ENCODE measurements around the gene FAM185A.
"Not testable (repeated sequence)": the region's sequence is repeated elsewhere in the genome, so short reads cannot be mapped to it uniquely, and the experiment has no call there.

Gene FAM185A

DNA sequence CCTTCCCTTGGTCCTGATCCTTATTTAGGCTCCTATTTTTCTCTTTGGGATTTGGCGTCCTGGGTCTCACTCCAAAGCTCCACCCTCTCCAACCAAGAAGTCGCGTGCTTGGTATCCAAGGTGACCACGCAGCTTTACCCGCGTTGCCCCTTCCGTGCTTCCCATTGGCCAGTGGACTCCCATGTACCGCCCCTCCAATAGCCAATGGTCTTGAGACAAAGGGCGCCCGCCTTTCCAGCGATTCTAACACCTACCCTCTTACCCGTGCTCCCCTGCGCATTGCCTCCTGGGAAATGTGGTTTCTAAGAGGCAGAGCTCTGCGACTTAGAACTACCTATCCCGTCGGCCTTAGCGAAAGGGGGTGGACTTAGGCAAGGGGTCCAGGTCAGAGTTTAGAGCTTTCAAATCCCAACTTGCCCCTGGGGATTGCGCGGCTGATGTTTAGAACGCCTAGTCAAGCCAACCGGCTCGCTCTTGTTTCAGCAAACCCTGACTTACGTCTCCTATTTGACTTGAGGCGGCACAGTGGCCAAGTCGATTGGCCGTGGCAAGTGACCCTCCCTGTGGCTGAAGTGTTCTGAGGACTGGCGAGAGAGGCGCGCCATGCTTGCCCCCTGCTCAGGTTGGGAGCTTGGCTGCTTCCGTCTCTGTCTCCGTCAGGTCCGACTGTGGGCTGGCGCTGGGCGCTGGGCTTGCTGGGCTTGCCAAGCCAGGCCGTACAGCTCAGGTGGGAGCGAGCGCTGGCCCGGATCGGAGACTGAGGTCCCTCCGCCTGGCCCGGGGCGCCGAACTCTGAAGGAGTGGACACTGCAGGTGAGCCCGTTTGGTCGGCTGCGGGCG is at the start of gene FAM185A:
Gene FAM185A, plus strand, starts transcription at position 395 of the 840 bp plus-strand sequence. Its CDS starts 209 bp downstream, at position 604.
- DNase-seq (ENCODE audit: low read depth in 2 of 2), result peak; percentile 91 to 94

DNA sequence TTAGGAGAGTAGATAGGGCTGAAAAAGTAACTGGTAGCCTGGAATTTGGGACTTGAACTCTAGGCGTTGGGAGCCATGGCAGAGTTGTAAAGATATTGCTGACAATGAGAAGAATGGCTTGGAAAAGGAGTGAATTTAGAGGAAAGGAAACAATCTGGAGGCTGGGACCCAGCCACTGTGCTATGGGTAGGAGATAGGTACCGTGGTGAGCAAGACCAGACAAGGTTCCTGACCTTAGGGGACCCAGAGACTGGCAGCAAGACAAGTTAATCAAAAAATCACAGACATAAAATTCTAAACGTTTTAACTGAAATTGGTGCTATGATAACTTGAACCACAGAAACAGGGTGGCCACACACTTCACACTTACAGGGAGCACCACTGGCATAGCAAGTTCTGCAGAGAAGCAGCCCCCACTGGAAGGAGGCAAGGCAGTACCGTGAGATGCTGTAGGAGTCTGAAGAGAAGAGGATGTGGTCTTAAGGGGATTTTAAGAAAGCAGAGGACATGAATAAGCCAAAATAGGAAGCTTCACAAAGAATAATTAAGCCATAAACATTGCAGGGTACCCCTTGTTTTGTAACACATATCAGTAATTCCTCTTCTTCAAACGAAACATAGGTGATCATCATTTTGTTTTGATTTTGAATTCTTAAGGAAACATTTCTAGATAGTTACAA is 35.6 kb upstream of the FAM185A start:
- DNase-seq (ENCODE audit: low read depth in 2 of 2), result peak; percentile 16 to 20

DNA sequence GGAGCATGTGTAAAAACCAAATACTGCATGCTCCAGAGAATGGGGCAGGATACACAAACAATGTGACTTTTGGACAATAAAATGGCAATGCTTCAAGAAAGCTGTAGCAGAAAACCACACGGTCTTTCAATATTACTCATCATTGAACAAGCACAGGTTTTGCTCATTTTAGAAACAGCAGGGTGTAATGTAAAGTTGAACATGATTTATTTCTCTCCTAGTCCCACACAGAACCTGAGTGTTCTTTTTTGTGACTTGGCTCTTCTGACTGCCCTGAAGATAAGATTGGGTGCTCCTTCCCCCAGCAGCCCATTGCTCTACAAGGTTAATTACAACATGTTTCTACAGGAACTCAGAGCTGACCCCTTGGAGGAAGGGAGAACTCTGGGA is 35.1 kb upstream of the FAM185A start:
- not testable (repeated sequence) for DNase-seq (ENCODE audit: low read depth in 2 of 2)

DNA sequence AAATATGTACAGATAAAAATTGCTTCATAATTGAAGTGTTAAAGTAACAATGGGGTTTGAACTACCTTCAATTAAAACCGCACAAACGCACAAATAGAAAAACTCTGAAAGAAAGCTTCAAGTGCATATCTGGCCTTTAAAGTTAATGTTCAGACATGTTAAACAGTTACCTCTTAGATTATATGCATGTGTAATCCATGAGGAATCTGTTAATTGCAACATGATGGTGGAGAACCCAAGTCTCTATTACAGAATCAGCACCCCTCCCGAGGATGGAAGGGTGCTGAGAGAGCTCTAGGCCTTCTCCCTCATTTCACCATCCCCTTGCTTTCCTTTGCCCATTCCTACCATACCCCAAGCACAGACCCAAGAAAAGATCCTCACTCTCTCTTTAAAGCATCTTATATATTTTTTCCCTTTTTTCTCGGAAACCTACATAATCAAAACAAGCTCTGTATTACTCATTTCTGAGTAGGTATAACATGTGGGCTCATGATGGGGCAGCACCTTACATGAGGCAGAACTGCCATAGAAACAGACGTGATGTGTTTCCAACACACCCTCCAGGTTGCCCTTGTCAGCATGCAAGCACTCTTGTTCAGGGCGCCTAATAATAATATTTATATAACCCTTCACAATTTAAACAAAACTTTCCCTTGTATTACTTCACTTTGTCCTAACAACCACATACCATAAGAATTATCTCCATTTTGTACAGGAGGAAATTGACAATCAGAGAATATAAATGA is 33.9 kb upstream of the FAM185A start:
- DNase-seq (ENCODE audit: low read depth in 2 of 2), result peak in 1 of 2 donors; percentile 10

DNA sequence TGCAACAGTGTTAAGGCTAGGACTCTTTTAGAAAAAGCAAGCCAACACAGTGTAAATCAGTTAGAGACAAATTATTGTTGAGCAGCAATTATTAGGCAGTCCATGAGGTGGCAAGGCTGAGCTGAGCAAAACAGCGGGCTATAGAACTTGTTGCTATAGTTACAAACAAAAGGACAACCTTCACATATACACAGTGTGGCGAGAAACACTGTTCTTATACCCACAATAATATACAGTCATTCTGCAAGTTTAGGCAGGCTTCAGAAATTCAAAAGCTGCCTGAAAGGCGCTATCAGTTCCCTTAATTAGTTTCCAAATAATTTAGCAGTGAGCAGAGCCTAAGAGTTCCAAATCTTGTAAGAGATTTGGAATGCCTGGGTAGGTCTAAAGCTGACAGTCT is 33.1 kb upstream of the FAM185A start:
- not testable (repeated sequence) for DNase-seq (ENCODE audit: low read depth in 2 of 2)

DNA sequence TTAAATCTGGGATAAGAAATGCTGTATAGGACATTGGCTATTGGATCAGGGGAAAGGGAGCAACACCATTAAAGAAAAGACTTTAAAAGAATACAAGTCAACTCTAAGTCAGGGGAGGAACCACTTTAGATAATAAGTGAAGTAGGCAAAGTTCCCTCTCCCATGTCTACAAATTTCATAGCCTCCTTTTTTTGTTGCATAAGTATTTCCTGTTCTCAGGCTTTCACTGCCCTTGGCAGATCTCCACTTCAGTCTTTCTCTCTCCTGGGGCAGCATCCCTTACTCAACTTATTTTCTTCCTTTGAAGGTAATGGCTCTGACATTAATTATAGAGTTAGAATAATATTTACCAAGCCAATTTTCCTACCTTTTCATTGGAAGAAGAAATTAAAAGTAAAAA is 30.3 kb upstream of the FAM185A start:
- not testable (repeated sequence) for DNase-seq (ENCODE audit: low read depth in 2 of 2)

DNA sequence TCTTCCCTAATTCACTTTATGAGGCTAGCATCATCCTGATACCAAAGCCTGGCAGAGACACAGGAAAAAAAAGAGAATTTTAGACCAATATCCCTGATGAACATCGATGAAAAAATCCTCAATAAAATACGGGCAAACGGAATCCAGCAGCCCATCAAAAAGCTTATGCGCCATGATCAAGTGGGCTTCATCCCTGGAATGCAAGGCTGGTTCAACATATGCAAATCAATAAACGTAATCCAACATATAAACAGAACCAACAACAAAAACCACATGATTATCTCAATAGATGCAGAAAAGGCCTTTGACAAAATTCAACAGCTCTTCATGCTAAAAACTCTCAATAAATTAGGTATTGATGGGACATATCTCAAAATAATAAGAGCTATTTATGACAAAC is 22.6 kb upstream of the FAM185A start:
- not testable (repeated sequence) for DNase-seq (ENCODE audit: low read depth in 2 of 2)

DNA sequence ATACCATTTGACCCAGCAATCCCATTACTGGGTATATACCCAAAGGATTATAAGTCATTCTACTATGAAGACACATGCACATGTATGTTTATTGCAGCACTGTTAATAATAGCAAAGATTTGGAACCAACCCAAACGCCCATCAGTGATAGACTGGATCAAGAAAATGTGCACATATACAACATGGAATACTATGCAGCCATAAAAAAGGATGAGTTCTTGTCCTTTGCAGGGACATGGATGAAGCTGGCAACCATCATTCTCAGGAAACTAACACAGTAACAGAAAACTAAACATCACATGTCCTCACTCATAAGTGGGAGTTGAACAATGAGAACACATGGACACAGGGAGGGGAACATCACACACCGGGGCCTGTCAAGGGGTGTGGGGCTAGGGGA is 19.1 kb upstream of the FAM185A start:
- not testable (repeated sequence) for DNase-seq (ENCODE audit: low read depth in 2 of 2)

DNA sequence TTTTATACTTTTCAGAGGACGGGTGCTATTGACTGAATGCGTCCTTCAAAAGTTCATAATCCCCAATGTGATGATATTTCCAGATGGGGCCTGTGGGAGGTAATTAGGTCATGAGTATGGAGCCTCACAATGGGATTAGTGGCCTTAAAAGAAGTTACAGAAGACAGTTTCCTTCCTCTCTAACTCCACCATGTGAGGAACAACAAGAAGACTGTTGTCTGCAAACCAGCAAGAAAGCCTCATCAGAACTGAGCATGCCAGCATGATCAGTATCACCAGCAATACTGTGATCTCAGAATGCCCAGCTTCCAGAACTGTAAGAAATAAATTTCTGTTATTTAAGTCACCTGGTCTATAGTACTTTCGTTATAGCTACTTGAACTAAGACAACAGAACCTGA is 18.4 kb upstream of the FAM185A start:
- DNase-seq (ENCODE audit: low read depth in 2 of 2), result not testable (repeated sequence)

DNA sequence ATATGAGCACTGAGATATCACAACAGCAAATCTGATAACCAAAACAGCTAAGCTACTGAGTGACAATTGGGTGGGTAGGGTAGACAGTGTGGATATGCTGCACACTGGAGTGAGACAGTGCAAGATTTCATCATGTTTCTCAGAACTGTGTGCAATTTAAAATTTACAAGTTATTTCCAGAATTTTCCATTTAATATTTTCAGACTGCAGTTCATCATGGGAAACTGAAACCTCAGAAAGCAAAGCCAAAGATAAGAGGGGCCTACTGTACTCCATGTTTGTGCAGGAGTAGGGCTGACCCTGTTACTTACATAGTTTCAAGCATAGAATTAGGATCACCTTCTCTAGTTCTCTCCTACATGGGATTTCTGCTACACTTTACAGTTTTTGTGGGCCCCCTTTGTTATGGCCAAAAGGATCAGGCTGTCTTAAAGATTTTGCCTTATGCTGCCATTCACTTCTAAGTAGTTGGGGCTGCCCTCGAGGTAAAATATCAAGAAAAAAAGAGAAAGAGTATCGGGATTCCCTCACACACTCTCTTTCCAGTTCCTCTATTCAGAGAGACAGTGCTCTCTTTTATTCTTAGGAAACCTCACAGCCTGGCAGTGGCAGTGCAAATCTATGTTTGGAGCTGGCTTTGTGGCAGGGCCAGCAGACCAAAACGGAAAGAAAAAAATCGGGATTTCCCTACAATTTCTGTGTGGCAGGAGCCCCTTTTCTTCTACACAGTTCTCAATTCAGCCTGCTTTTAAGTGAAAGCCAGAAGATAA is 6.6 kb upstream of the FAM185A start:
- DNase-seq (ENCODE audit: low read depth in 2 of 2), result not testable (repeated sequence)

DNA sequence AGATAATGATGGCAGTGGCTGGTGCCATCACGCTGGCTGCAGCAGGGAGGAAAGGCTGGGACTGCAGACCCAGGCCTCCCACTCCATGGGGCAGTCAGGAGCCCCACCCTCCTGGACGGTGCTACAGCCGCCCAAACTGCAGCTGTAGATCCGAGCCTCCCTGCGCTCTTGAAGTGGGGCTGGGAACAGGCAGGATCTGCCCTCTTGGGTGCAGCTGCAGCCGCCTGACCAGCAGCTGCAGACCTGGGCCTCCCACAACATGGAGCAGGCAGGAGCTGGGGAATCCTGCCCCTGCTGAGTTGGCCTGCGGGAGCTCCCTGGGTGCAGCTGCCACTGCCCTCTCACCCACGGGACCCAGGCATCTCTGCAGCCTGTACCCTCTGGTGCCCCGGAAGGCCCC is 4.9 kb upstream of the FAM185A start:
- not testable (repeated sequence) for DNase-seq (ENCODE audit: low read depth in 2 of 2)

DNA sequence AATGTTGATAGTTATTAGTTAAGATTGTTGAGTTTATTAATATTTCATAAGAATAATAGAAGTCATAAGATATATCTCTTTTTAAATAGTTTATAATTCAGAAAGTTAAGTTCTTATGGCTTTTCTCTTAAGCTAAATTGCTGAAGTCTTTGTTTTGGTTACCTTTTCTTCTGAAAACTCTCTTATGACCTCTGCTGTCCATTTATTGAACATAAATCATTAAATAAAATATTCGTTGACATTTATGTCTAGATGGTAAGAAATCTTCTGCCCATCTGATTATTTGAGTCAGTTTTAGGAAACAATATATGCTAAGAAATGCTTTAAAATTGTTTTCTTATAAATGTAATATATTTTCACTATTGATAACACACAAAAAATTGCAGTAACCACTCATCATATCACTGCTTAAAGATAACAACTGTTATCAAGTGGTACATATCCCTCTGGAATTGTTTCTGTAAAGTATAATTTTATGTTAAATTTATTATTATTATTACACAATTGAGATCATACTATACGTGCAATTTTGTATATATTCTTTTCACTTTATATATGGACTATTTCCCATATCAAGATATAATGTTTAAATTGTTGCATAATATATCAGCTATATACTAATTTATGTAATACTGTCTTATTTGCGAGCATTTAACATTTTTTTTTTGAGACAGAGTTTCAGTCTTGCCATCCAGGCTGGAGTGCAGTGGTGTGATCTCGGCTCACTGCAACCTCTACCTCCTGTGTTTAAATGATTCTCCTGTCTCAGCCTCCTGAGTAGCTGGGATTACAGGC is 3.1 kb upstream of the FAM185A start:
- not testable (repeated sequence) for DNase-seq (ENCODE audit: low read depth in 2 of 2)

DNA sequence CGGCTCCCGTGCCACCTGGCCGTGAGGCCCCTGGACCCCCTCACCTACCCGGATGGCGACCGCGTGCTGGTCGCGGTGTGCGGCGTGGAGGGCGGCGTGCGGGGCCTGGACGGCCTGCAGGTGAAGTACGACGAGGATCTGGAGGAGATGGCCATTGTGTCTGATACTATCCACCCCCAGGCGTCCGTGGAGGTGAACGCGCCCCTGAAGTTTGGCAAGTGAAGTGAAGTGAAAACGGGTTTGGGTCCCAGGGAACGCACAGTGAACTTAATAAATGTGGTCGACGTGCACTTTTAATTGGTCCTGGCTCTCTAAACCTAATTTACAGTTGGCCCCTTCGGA is 617 bp downstream of the FAM185A start:
- not testable (repeated sequence) for DNase-seq (ENCODE audit: low read depth in 2 of 2)

DNA sequence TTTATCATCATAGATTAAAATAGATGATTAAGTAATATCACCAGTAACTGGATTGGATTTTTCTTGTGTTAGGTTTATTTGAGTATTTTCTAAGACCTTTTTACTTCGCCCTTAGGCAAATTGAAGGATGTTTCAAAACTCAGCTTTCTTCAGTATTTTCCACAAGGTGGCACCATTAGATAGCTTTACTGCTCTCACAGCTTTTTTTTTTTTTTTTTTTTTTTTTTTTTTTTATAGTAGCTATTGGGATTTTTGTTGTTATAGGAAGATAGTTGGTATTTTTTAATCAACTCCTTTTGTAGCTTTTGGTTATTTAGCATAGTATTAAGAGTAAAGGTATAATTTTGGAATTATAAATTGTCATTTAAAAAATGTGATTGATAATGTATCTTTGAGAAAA is 9.4 kb downstream of the FAM185A start:
- not testable (repeated sequence) for DNase-seq (ENCODE audit: low read depth in 2 of 2)

DNA sequence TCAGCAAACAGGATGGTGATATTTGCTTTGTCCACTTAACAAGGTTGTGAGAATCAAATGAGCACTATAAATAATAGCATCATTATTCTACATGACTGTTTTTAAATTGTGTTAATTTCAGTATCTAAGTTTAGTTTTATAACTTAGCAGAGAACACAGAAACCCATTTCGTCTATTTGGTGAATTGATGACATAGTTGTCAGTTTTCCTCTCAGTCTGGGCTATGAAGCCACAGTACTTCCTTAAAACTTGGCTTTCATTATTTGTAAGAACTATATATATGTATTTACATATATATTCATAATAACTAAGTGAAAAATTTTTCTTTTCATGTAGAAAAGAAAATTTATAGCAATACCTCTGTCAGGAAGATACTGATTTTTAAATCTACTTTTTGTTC is 11.1 kb downstream of the FAM185A start:
- DNase-seq (ENCODE audit: low read depth in 2 of 2), result not testable (repeated sequence)

DNA sequence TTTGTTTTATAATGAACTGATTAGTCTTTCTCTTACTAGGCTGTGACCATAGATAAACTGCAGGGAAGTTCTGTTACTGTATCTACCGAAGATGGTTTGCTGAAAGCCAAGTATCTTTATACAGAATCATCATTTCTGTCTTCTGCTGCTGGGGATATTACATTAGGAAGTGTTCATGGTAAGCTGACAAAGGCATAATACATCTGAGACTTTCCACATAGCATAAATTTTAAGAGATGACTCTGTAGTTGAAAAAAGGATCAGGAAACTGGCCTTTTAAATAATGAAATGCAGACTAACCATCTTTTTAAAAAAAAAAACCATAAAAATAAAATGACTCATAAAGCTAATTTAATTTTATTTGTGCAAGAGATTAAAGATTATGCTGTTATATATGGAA is 12.4 kb downstream of the FAM185A start:
- not testable (repeated sequence) for DNase-seq (ENCODE audit: low read depth in 2 of 2)

DNA sequence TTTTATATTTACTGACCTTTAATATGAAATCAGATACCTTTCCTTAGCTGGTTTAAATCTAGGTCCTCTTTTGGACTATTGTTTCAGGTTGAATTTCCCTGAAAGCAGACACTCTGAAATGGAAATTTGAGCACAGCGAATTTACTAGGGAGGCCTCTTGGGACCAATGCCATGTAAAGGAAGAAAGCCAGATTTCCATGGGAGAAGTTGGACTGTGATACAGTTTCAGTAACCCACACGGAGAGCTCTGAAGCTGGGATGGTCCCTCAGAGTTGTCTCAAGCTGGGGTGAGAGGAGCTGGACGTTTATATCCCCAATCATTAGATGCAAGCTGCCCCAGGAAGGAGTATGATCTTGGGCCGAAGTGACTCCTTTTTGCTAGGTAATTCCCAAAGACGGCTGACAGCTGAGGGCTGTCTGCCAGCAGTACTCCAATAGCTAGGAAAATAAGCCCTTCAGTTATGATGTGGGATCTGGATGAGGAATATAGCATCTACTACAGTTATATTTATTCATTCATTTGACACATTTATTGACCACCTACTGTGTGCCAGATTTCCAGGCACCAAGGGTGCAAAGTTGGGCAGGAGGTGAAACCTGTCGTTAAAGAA is 14.6 kb downstream of the FAM185A start:
- DNase-seq (ENCODE audit: low read depth in 2 of 2), result not testable (repeated sequence)

DNA sequence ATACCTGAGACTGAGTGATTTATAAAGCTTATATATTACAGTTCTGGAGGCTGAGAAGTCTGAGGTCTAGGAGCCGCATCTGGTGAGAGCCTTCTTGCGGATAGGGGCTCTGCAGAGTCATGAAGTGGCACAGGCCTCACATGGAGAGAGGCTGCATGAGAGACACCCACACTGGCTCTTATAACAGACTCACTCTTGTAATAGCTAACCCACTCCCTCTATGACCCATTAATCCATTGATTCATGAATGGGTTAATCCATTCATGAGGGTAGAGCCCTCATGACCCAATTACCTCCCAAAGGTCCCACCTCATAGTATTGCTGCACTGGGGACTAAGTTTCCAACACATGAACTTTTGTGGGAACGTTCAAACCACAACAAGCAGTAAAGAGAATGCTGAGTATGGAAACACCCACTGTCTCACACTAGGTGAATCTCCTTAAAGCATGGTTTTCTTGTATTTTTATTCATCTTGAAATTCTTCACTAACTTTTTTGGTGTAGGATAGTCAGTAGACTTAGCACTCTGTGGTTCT is 20.9 kb downstream of the FAM185A start:
- not testable (repeated sequence) for DNase-seq (ENCODE audit: low read depth in 2 of 2)

DNA sequence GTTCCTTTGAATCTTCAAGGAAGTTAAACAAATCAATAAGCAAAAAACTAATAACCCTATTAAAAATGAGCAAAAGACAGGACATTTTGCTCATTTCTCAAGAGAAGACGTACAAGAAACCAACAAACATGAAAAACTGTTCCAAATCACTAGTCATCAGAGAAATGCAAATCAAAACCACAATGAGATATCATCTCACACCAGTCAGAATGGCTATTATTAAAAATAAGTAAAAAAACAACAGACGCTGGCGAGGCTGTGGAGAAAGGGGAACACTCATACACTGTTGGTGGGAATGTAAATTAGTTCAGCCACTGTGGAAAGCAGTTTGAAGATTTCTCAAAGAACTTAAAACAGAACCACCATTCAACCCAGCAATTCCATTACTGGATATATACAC is 21.7 kb downstream of the FAM185A start:
- DNase-seq (ENCODE audit: low read depth in 2 of 2), result not testable (repeated sequence)

DNA sequence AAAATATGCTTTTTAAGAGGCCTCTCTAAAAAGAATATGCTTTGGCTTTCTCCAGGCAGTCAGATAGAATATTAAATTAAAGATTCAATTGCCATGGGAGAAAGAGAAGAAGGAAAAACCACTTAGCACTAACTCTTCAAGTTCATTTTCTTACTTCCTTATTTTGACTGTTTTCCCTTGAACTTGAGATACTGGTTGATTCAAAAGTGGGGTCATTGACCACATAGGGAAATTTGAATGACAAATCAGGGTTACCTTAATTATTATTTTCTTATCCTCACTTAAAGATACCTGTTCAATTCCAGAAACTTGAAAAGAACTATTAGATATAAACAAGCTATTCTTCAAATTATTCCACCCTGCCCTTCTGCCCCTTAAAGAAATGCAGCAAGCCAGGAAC is 27.4 kb downstream of the FAM185A start:
- not testable (repeated sequence) for DNase-seq (ENCODE audit: low read depth in 2 of 2)
